Brain pericyte (primary cell): ENCODE data around the gene CXXC5.

Source experiments
- DNase-seq: peaks from one replicate; pipeline ENCODE4 v3.0.0-alpha.2; 2012; ENCODE audit warnings: low read depth, low spot score

Gene CXXC5

DNA sequence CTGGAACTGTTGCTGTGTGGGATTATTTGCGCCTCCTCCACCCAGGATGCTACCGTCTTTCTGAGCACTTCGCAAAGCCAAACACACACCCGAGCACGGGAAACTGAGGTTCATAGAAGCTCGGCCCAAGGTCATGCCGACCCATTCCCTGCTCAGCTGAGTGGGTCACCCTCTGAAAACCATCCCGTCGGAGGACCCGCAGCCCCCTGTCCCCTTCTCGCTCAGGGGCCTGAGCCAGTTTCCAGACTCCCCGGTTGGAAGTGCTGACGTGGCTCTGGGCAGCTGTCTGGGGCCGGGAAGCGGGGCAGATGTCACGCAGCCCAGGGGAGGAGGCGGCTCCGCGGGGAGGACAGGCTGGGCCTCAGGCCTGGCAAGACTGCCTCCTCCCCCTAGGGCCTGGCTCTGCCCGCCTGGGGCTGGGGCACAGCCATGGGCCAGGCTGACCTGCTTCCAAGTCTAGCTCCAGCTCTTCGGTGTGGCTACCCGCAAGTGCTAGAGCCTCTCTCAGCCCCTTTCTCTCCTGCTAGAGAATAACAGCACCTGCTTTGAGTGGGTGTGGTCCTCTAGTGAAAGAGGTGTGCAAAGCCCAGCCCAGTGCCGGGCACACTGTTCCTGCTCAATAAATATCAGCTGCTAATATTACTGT is 9.9 kb upstream of the CXXC5 start:
- DNase-seq = no peak

DNA sequence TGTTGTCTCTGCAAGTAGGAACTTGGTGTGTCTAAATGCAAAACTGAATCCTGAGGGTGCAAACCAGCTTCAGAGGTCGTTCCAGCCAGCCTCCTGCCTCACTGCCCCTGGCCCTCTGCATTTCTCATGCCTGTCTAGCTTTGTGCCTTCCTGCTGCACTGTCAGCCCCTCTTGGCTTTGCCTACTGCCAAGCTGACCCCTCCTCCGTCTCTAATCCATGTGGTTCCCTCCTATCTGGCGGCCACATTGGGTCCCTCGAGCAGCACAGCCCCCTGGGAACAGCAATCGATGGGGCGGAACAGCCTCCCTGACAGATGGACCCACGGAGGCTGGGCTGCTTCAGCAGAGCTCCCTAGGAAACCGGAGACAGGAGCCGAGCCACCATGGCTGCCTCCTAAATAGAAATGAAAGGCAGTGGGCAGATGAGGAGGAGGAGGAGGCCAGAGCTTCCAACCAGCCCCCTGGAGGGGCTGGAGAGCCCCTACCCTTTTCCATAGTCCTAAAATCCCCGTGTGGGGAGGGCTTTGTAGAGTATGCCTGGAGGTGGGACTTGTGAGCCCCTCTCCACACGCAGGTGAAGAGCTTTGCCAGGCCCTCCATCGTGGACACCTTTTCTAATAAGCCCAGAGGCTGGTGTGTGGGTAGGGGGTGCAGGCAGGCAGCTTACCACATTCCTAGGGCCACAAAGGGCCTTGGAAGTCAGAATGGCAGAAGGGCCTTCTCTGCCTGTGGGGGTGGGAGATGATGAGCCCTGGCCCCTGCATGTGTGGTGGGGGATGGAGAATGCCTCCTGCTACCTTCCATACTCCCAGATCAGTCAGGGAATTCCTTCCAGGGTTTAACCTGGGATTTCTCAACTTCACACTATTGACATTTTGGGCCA is 9.2 kb upstream of the CXXC5 start:
- no peak for DNase-seq

DNA sequence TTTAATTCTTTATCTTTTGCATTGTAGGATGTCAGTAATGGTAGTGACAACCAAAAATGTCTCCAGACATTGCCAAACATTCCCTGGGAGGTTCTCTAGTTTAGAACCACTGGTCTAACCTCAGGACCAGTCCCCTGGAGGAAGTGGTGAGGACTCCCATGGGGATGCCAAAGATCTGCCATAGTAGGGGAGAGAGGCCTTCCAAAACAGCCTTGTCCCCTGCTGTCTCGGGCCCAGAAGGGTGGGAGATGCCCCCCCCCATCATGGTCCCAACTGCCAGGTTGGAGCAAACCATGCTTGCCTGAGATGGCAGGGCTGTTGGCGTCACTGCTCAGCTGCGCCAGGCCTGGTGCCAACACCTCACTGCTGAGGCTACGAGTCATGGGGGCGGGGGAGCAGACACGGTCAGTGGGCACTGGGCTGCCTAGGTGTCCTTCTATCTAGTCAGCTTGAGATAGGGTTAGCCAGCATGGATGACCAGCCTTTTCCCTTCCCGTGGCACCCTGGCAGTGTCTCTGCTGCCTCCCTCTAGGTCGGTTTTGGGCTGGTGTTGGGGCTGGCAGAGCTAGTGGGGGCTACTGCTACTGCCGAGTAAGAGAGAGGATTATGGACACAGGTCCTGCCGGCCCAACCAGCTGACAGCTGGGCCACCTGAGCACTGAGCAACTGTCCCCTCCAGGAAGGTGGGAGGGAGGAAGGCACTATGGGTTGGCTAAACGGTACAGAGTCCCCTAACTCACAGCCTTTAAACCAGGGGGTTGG is 8.3 kb upstream of the CXXC5 start:
- no peak for DNase-seq

- no peak for DNase-seq
Measured at GRCh38 chr5:139640421-139641115, 7.6 kb upstream of the CXXC5 start.

DNA sequence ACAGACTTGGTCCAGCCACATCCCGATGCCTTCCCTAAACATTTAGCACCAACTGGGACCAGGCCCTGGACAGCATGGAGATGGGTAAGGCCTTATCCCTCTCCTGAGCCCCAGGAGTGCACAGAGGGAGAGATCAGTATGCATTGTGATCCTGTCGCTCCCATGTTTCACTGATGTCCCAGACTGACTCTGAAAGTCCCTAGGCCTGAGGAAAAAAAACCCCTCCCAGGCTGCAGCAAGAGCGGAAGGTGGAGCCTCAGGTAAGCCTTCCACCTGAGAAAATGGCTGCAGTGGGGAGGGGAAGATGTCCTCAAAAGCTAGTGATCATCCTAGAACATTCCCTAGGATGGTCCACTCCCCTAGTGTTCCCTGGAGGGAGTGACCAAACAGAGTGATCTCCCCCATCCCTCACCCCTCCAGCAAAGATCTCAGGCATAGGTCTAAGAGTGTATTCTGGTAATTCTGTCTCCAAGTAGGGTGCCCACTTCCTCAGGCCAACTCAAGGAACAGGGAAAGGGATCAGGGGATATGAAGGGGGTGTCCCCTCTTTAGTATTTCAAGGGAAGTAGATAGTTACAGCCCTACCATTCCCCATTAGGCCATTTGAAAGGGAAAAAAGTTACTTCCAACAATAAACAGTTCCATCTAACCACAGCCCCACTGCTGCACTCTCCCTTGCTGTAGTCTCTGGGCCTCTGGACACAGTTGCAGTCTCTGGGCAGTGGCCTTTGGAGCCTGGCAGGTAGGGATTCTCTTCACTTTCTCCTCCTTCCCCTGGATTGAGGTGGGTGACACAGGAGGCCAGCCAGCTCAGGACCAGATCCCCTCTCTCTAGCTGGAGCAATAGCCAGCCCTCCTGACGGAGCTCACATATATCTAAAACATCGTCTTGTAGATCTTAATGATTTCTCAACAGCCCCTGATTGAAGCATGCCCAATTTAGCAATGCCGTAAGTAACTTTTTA is 6.8 kb upstream of the CXXC5 start:
- no peak for DNase-seq

- no peak for DNase-seq
Measured at GRCh38 chr5:139642213-139642612, 5.9 kb upstream of the CXXC5 start.

DNA sequence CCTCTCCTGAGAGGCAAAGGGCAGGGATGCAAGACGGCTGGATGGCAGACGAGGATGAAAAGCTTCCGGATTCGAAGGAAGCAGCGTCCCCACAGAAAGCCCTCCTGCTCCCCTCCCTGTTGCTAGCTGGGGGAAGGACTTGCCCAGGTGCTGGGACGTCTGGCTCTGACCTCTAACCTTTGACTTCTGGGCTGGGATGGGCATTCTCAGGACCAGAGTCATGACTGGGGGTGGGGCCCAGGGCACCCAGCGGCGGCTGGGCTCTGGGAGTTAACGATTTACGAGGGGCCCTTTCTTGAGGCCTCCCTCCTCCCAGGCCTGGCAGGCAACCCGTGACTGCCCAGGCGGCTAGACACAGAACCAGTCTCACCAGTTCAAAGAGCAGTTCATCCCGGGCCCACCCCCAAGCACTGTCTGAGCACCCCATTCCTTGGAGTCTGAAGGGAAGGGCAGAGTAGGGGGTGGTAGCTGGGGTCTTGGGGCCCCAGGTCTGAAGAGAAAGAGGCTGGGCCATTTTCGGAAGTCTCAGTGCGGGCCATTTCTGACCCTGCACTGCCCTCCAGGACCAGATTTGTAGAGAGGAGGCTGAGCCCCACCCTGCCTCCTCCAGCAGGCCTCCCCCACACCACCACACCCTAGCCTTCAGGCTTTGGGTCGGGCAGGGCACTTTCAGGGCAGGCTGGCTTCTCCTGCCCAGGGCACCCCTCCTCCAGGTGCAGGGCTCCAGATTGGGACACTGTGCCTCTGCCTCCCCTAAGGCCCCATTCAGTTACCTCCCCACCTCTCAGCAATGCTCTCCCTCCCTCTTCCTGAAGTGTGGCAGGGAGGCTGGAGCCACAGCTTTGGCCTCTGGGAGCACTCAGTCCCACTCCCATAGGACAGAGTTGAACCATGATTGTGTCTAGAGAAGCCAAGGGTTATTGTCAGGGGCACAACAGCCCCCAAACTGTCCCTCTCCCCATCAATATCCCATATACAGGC is 5.0 kb upstream of the CXXC5 start:
- no peak for DNase-seq

- DNase-seq = no peak
Measured at GRCh38 chr5:139644001-139644456, 4.1 kb upstream of the CXXC5 start.

- no peak for DNase-seq
Measured at GRCh38 chr5:139644646-139645429, 3.3 kb upstream of the CXXC5 start.

- no peak for DNase-seq
Measured at GRCh38 chr5:139645430-139645871, 2.7 kb upstream of the CXXC5 start.

GRCh38 chr5:139646111-139646510 is 2.0 kb upstream of the CXXC5 start:
- DNase-seq = no peak

DNA sequence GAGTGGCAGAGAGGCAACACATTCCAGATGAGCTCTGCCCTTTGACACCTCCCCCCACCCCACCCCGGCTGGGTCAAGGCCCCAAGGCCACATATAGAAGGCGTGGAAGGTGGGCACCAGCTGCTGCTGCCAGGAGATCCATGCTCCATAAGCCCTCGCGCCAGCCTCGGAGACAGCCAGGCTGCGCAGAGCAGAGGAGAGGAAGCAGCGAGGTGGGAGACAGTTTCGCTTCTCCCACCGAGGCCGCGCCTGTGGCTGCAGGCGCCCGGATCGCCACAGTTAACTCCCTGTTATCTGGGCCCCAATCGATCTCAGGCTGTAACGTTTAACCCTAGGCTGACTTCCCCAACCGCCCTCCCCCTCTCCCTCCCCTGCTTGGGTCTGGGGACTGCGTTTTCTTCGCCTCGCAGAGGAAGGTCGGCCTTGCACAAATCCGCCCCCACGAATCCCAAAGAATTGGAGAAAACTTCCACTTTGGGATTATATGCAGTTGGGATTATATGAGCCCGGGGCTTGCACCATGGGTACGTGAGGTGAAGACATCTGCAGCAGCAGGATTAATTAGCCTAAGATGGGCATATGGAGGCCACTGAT is 1.1 kb upstream of the CXXC5 start:
- no peak for DNase-seq

- DNase-seq = no peak
Measured at GRCh38 chr5:139647506-139648204, 494 bp upstream of the CXXC5 start.

GRCh38 chr5:139649082-139649991 is 1.2 kb downstream of the CXXC5 start:
- DNase-seq = no peak

DNA sequence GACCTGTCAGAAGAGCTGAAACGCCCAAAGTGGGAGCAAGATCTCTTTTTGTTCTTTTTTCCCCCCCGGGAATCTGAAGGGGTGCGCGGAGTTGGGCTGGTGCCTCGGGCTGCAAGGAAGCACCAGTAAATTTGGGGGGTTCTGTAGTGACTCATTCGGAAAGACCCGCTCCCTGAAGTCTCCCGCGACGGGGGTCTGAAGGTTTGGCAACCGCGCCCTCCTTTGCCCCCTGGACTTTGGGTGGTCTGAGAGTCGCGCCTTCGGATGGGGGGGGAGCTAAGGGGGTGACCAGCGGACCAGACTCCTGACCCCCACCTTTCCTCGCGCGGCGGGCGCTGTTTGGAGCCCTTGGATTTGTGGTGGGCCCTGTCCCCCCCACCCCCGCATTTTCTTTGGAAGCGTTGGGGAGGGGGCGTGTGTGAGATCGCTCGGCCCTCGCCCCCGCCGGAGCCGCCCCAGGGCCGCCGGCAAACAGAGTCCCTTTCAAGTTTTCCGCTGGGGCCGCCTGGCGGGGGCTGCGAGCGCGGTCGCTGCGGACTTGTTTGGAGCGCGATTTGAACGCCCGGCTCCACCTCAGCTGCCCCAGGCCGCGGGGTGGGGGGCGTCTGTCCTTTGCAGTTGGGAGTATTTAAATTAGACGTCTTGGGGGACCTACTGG is 2.0 kb downstream of the CXXC5 start:
- DNase-seq = no peak

- no peak for DNase-seq
Measured at GRCh38 chr5:139650689-139651042, 2.5 kb downstream of the CXXC5 start.
